ENCODE data around the gene GDPD5.

The GDPD5 gene

DNA sequence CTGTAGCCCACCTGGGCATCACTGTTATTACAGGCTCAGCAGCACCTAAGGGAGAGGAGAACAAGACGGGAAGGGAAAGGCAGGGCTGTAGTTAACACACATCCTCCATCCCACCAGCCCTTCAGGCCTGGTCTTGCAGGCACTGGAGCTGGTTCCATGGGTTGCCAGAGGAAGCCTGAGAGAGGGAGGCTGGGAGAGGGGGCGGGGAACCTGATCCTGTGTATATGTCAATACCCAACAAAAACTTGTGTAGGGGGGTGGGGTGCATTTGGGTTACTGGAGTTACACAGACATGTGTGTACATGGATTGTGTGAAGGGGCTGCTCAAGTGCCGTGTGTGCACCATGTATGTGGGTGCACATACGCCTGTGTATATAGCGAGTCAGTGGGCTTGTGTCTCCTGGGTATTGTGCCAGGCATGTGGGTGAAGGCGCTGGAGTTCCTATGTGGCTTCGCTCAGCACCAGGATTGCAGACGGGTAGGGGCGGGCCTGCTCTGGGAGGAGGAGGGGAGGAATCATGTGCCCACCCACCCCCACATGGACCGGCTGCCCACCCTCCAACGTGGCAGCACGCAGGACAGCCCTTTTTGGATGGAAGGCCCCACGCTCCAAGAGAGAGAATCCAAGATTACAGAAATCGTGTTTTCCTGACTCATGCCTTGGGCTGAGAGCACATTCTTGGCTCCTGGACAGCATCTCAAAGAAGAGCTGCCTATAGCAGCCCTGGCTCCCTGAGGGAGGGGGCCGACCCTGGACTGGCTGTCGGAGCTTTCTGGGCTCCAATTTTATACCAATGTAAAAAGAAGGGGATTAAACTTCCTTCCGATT lies 32.1 kb upstream of the GDPD5 start:
- DNase-seq (ENCODE audit: low read depth): no peak

- DNase-seq (ENCODE audit: low read depth): no peak
Measured at GRCh38 chr11:75556275-75556674, 30.5 kb upstream of the GDPD5 start.

DNA sequence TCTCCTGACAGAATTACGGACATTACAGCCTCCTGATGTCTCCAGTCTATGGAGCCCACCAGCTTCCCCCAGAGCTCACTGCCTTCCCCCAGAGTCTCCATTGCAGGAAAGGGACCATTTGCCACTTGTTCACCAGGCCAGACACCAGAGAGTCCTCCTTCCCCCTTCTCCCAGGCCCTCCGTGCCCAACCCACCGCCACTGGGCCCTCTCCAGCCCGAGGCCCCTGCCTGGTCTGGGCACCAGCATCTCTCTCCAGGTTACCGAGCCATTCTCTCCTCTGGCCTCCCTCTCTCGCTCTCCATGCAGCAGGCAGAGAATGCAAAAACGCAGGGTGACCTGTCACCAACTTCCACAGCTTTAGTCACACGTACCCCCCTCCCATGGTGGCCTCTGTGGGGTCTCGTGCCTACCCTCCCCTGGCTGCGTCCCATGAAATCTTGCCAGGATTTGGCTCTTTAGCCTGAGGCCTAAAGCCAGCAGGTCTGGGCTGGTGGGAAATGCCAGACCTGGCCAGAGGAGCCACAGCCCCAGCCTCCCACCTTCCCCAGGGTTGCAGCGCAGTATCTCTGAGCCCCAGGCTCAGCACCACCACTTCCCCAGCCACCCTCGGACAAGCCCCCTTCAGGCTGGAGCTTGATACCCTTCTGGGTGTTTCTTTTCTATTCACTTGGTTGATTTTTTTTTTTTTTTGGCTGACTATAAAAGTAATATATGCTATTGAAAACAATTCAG lies 29.5 kb upstream of the GDPD5 start:
- no peak for DNase-seq (ENCODE audit: low read depth)

DNA sequence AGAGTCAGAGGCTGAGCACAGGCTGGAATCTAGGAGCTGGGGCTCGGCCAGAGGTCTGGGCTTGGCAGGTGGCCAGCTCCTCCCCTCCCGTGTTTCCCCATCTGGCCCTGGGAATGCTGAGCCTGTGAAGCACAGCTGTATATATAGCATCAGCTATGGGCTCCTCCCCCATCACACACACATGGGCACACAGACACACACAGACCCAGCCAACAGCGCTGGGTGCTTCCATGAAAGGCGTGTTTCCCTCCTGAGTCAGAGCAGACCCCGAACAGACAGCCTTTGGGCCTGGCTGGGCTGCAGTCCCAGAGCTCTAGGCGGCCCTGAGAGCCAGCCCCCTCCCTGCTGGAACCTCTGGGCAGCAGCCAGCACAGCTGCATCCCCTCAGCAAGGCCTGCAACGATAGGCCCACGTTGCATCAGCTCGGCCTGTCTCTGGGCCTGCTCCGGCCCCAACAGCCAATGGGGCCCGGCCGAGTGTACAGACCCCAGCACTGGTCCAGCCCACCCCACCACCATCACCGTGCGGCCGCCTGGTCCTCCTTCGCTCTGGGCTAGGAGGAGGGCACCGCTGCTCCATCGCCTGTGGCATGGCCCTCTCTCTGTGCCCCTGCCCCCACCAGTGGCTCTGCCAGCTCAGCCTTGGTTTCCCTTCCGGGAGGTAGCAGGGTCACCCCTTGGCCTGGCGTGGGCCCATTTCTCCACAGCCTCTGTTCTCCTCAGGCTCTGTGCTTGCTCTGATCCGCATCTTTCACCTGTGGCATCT lies 28.7 kb upstream of the GDPD5 start:
- DNase-seq (ENCODE audit: low read depth): no peak

GRCh38 chr11:75553889-75554257 lies 28.1 kb upstream of the GDPD5 start:
- DNase-seq (ENCODE audit: low read depth): no peak

- DNase-seq (ENCODE audit: low read depth): no peak
Measured at GRCh38 chr11:75553182-75553581, 27.4 kb upstream of the GDPD5 start.

GRCh38 chr11:75549370-75549958 lies 23.7 kb upstream of the GDPD5 start:
- DNase-seq (ENCODE audit: low read depth): no peak

DNA sequence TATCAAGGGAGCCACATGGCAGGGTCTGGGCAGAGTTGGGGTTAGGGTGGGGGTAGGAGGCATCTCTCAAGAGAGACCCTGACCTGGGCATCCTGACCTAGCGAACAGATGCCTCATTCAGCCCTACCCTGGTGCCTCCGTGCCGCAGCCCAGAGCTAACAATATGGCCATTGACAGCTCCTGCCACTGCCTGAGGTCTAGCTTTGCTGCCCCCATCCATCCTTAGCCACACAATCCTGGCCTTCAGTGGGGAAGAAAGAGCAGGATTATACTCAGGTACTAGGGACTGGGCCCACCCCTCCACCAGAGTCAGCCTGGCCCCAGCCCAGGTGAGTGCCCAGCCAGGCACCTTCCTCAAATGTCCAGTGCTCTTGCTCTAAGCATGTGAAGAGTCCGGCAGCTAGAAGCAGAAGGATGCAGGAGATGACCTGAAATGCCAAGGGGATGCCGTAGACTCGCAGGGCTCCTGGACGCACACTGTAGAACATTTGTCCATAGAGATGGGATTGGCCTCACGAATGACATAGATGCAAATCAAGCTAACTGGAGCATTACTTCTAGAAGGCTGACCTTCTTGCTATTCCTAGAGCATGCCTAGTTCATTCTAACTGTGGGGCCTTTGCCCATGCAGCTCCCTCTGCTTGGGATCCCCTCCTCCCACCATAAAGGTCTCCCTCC lies 23.0 kb upstream of the GDPD5 start:
- no peak for DNase-seq (ENCODE audit: low read depth)

GRCh38 chr11:75547617-75548058 lies 21.9 kb upstream of the GDPD5 start:
- DNase-seq (ENCODE audit: low read depth): no peak

DNA sequence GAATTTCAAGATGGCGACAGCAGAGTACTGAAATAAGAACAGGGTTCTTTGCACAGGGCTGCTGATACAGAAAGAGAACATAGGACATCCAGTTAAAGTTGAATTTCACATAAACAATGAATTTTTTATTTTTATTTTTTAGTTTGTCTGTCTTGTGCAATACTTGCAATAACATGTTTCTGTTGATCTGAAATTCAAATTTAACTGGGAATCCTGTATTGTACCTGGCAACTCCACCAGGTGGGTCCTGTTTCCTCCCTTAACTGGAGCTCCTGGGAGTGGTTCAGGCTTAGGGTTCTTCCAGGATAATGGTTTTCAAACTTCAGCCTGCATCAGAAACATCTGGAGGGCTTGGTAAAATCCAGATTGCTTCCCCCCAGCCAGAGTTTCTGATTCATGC lies 21.4 kb upstream of the GDPD5 start:
- no peak for DNase-seq (ENCODE audit: low read depth)

DNA sequence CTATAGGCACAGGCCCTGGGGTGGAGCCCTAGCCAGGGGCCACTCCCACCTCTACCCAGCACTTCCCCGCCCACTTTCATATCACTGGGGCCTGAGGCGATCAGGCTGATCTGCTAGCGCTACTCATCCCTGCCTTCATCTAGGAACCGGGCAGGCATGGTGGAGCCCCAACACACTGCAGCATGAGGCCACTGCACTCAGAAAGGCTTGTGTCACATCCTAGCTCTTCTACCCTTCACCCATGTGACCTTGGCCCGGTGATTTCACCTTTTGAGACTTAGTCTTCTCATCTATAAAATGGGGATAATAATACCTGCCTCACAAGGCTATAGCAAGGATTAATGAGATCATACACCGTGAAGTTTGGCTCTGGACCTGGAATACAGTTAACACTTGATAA lies 18.1 kb upstream of the GDPD5 start:
- DNase-seq (ENCODE audit: low read depth): no peak

GRCh38 chr11:75542088-75542438 lies 16.3 kb upstream of the GDPD5 start:
- no peak for DNase-seq (ENCODE audit: low read depth)

GRCh38 chr11:75541193-75542087 lies 15.7 kb upstream of the GDPD5 start:
- no peak for DNase-seq (ENCODE audit: low read depth)

DNA sequence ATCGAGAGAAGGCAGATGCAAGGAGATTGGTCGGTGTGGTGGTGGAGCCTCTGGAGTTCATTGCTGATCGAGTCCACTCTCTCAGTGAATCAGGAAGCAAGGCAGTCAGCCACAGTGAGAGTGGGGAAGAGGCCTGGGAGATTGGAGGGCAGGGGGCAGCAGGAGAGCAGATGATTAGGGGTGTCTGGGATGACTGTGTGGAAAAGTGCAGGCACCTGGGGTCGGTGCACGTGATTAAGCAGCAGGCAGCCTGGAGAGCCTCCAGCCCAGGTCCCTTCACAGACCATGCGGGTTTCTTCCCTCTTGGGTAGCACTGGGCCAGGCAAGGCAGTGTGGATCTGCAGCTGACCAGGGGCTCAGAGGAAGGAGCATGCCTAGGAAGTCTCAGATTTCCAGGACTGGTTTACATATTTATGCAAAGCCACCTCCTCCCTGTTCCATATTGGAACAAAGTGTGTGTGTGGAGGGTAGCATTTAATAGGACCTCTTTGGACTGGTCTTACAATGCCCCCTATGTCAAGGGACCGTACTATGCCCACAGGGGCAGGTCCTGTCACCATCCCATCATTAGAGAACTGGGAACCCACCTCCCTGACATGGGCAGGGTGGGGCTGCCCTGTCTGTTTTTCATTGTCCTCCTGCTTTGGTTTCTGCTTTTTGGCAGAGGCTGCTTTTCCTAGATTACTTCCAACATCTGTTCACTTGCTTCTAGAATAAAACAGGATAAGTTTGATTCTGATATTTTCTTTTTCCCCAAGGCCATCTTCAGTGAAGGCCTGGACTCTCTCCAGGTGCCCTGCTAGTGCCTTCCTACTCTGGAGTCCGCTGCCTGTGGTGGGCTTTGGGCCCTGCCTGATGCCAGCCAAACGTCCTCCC lies 14.0 kb upstream of the GDPD5 start:
- DNase-seq (ENCODE audit: low read depth): no peak

DNA sequence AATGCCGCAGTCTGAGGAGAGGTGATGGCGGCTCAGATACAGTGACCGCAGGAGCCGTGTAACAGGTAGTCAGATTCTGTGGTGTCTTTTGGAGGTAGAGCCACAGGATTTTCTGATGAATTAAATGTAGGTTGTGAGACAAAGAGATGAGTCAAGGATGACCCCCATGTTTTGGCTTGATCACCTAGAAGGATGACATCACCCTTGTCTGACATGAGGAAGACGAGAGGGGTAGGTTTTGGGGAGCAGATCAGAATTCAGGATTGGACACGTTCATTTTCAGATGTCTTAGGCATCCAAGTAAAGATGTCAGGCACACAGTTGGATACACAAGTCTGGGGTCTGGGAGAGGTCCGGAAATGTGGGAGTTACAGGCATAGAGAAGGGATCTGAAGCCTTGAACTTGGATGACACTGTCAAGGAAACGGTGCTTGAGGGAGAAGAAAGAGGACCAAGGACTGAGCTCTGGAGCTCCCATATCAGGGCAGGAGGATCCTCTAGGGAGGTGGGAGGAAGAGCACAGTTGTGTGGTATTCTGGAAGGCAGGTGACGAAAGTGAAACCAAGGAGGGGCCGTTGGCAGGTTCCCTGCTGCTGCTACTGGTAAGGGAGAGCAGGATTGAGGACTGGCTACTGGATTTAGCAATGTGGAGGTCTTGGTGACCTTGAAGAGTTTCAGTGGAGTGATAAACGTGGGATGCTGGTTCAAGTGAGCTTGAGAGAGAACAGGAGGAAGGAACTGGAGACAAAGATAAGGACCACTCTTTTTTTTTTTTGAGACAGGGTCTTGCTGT lies 12.6 kb upstream of the GDPD5 start:
- no peak for DNase-seq (ENCODE audit: low read depth)

- no peak for DNase-seq (ENCODE audit: low read depth)
Measured at GRCh38 chr11:75537740-75538139, 12.0 kb upstream of the GDPD5 start.

GRCh38 chr11:75536786-75537641 lies 11.3 kb upstream of the GDPD5 start:
- DNase-seq (ENCODE audit: low read depth): no peak

- no peak for DNase-seq (ENCODE audit: low read depth)
Measured at GRCh38 chr11:75535071-75535470, 9.3 kb upstream of the GDPD5 start.
